MM.1S (cell line): ENCODE results near the gene OR6K2.

Source experiments
- CTCF ChIP-seq: fragments of 300-600 bp; sonication (generic); IDR thresholded peaks from 2 replicates; pipeline ENCODE4 v1.5.1; 2016; ENCODE audit warnings: antibody characterized with exemption, low read length, mixed read lengths
- EZH2 ChIP-seq: fragments of 300-600 bp; sonication (generic); optimal IDR thresholded peaks from 2 replicates; pipeline ENCODE3; 2017; ENCODE audit warnings: low read depth, mild to moderate bottlenecking, antibody characterized with exemption, low read length, mixed read lengths
- EZH2phosphoT487 ChIP-seq: fragments of 300-600 bp; sonication (generic); IDR thresholded peaks from 2 replicates; pipeline ENCODE4 v1.6.1; 2018; ENCODE audit warnings: antibody characterized with exemption, low read length

DNA sequence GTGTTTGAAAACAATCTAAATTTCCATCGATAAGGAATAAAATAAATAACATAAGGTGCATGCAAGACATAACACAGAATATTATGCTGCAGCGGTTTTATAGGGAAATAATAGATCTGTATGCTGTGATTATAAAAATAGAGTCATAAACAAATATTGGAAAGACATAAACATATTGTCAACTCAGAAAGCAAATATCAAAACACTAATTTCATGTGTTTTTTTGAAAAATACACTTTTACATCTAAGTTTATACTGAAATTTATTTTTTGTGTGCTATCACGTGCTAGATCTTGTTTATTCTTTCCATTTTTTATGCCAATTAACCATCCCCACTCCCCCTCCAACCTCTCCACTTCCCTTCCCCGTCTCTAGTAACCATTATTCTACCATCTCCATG lies 10.6 kb upstream of the OR6K2 start:
- TF ChIP-seq CTCF (no peak), EZH2 (no peak), EZH2phosphoT487 (no peak)
